UCSD-AML1 (cell line): ENCODE measurements around the gene FOXL1.
"Not testable (repeated sequence)": the region's sequence is repeated elsewhere in the genome, so short reads cannot be mapped to it uniquely, and the experiment has no call there.

Experiments used
- DNase-seq: peaks from one replicate; lab custom pipeline; 2025; ENCODE audit not compliant: unreplicated experiment; lab: John Stamatoyannopoulos, UW

FOXL1 gene

GRCh38 chr16:86580791-86581170, 2.4 kb downstream of the FOXL1 start:
- DNase-seq, result no peak

- DNase-seq, result no peak
Measured at GRCh38 chr16:86581458-86581857, 3.1 kb downstream of the FOXL1 start.

- no peak for DNase-seq
Measured at GRCh38 chr16:86584071-86584685, 5.8 kb downstream of the FOXL1 start.

- no peak for DNase-seq
Measured at GRCh38 chr16:86584726-86585721, 6.7 kb downstream of the FOXL1 start.

GRCh38 chr16:86585821-86586611, 7.7 kb downstream of the FOXL1 start:
- DNase-seq, result no peak

GRCh38 chr16:86587487-86587886, 9.1 kb downstream of the FOXL1 start:
- no peak for DNase-seq

- not testable (repeated sequence) for DNase-seq
Measured at GRCh38 chr16:86587955-86588354, 9.6 kb downstream of the FOXL1 start.

GRCh38 chr16:86590501-86591144, 12.3 kb downstream of the FOXL1 start:
- DNase-seq, result no peak

- DNase-seq, result no peak
Measured at GRCh38 chr16:86591270-86591669, 12.9 kb downstream of the FOXL1 start.

GRCh38 chr16:86593913-86594620, 15.7 kb downstream of the FOXL1 start:
- DNase-seq, result no peak

- DNase-seq, result no peak
Measured at GRCh38 chr16:86594721-86595120, 16.4 kb downstream of the FOXL1 start.

- DNase-seq, result no peak
Measured at GRCh38 chr16:86595983-86596605, 17.7 kb downstream of the FOXL1 start.

GRCh38 chr16:86597126-86597879, 19.0 kb downstream of the FOXL1 start:
- DNase-seq, result no peak

GRCh38 chr16:86597880-86598606, 19.7 kb downstream of the FOXL1 start:
- no peak for DNase-seq

- DNase-seq, result no peak
Measured at GRCh38 chr16:86598607-86599565, 20.5 kb downstream of the FOXL1 start.

GRCh38 chr16:86601356-86601755, 23.0 kb downstream of the FOXL1 start:
- DNase-seq, result no peak

- DNase-seq, result no peak
Measured at GRCh38 chr16:86602521-86602920, 24.2 kb downstream of the FOXL1 start.
